Measurements from ENCODE around the gene UNC13B. TPM values are rescaled to one million over a fixed set of nuclear protein-coding genes. Genes with fewer than 3 reads are reported as not detected.

Gene UNC13B
- total RNA-seq, 6 experiments from 2014 or later, result 18.2 to 21.4 (median 19.7) TPM

GRCh38 chr9:35414889-35415288, 253.1 kb downstream of the UNC13B start:
- Mint-ChIP-seq H3K36me3 (ENCODE audit: low read depth) (peaks cover 7% of the 10 kb centered on the region; the same call in 1 of the 2 replicates), H3K27ac (no peak overlapping the region), H3K27me3 (ENCODE audit: insufficient read depth) (peaks cover 2% of the 10 kb centered on the region), H3K9me3 (no peaks in the 10 kb centered on the region), H3K4me1 (ENCODE audit: low read depth) (no peaks in the 10 kb centered on the region), H3K4me3 (no peak overlapping the region)
- DNase-seq, result no peak
- no peak for TF ChIP-seq CTCF (IDR thresholded peaks at IDR 0.05)

GRCh38 chr9:35415402-35416097, 253.7 kb downstream of the UNC13B start:
- DNase-seq, result no peak
- no peak overlapping the region for H3K4me3 Mint-ChIP-seq
- peaks cover 7% of the 10 kb centered on the region; the same call in 1 of the 2 replicates for H3K36me3 Mint-ChIP-seq (ENCODE audit: low read depth)
- H3K27ac Mint-ChIP-seq, result no peak overlapping the region
- H3K9me3 Mint-ChIP-seq, result no peaks in the 10 kb centered on the region
- peaks cover 2% of the 10 kb centered on the region for H3K27me3 Mint-ChIP-seq (ENCODE audit: insufficient read depth)
- no peaks in the 10 kb centered on the region for H3K4me1 Mint-ChIP-seq (ENCODE audit: low read depth)
- 0 out of 2 replicates have a peak, but pooled peaks have one; percentile 16 for TF ChIP-seq CTCF (IDR thresholded peaks at IDR 0.05)

- Mint-ChIP-seq H3K4me3 (no peak overlapping the region), H3K27ac (no peak overlapping the region), H3K36me3 (ENCODE audit: low read depth) (peaks cover 7% of the 10 kb centered on the region; the same call in 1 of the 2 replicates), H3K27me3 (ENCODE audit: insufficient read depth) (peaks cover 2% of the 10 kb centered on the region), H3K4me1 (ENCODE audit: low read depth) (no peaks in the 10 kb centered on the region), H3K9me3 (no peaks in the 10 kb centered on the region)
- no peak for DNase-seq
- no peak for TF ChIP-seq CTCF (IDR thresholded peaks at IDR 0.05)
These were observed 254.3 kb downstream of the UNC13B start for GRCh38 chr9:35416098-35416427.

GRCh38 chr9:35422346-35422745, 260.5 kb downstream of the UNC13B start:
- Mint-ChIP-seq H3K4me3 (no peak overlapping the region), H3K27ac (no peak overlapping the region), H3K27me3 (ENCODE audit: insufficient read depth) (peaks cover 6% of the 10 kb centered on the region), H3K4me1 (ENCODE audit: low read depth) (peaks cover 6% of the 10 kb centered on the region; the same call in 1 of the 2 replicates), H3K9me3 (no peaks in the 10 kb centered on the region), H3K36me3 (ENCODE audit: low read depth) (no peaks in the 10 kb centered on the region)
- DNase-seq, result no peak
- no peak for TF ChIP-seq CTCF (IDR thresholded peaks at IDR 0.05)

- no peak for DNase-seq
- no peak overlapping the region for H3K4me3 Mint-ChIP-seq
- peaks cover 7% of the 10 kb centered on the region for H3K27me3 Mint-ChIP-seq (ENCODE audit: insufficient read depth)
- H3K4me1 Mint-ChIP-seq (ENCODE audit: low read depth), result peaks cover 6% of the 10 kb centered on the region; the same call in 1 of the 2 replicates
- no peaks in the 10 kb centered on the region for H3K9me3 Mint-ChIP-seq
- no peaks in the 10 kb centered on the region for H3K36me3 Mint-ChIP-seq (ENCODE audit: low read depth)
- TF ChIP-seq CTCF (IDR thresholded peaks at IDR 0.05), result no peak
- no peak overlapping the region for H3K27ac Mint-ChIP-seq
These were observed 260.9 kb downstream of the UNC13B start for GRCh38 chr9:35422753-35423152.
